HG02943 (cell line): ENCODE data around the gene SGK2.

ENCODE experiments used
- ATAC-seq: cut with Tn5 transposase; IDR thresholded peaks from one replicate; pipeline ENCODE4 v1.9.1; 2021; ENCODE audit warnings: mild to moderate bottlenecking, low read depth, moderate library complexity; ENCODE audit not compliant: unreplicated experiment

Gene SGK2

DNA sequence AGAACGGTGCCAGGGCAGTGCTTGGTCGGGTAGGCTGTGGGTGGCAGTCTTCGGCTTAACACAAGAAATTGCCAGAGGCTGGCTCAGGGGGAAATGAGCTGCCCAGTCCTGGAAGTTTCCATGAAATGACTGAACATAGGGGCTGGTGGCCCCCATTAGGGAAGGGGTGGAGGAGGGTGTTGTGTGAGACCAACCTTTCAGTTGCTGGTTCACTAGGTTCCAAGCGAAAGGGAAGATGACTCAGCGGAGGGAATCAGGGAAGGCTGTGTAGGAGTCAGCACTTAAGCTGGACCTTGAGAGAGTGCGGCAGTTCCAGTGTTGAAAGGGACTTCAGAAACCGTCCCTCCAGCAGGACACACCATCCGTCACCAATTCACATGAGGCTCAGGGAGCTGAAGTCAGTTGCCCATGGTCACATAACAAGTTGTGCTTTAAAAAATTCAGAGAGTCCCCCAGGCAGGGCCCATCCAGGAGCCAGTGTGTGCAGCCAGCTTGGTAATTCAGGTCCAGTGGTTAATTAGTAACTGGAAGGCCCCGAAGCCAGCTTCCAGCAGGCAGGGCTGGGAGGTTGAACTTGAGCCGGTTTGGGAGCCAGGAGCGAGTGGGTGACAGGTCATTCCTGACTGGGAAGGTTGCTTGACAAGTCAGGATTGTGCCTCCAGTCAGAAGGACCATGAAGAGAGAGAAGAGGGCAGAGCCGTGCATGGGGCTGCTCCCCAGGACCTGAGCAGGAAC lies at the start of gene SGK2:
TSS of gene SGK2 (plus strand) at position 616 of the 735 bp plus-strand sequence. CDS start 7,469 bp downstream, outside the sequence.
- ATAC-seq, result no peak

DNA sequence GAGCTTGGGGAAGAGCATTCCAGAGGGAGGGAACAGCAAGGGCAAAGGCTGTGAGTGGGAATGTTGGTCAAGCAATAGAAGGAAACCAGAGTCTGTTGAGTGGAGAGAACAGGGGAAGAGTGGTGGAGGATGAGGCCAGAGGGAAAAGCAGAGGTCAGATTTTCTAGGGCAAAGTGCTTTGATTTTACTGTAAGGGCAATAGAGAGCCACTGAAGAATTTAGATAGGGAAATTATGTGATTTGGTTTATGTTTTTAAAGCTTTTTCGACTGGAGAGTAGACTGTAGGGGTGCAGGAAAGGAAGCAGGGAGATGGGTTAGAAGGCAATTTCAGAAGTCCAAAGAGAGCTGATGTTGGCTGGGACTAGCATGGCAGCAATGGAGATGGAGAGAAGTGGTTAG lies 46.9 kb upstream of the SGK2 start:
- no peak for ATAC-seq

DNA sequence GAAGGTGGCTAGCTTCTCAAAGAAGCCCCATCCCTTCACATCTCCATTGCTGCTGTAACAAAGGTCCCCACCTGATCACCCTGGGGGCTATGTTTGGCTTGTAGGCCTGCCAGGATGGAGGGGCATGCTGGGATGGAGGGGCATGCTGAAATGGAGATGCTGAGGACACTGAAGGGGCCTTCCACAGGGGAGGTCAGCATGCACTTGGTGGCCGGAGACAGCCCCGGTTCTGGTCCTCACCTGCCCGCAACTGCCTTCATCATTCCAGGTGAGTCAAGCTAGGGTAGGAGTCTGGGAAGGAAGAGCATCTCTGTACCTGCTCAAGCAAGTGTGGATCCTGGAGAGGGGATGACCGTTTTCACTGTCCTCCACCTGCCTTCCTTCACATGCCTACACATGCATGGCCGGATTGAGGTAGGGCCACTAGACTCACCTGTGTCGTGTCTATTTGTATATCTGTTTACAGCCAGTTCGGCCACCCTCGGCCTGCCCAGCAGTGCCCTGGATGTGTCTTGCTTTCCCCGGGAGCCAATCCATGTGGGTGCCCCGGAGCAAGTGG lies 45.4 kb upstream of the SGK2 start:
- peak; percentile 5 for ATAC-seq

DNA sequence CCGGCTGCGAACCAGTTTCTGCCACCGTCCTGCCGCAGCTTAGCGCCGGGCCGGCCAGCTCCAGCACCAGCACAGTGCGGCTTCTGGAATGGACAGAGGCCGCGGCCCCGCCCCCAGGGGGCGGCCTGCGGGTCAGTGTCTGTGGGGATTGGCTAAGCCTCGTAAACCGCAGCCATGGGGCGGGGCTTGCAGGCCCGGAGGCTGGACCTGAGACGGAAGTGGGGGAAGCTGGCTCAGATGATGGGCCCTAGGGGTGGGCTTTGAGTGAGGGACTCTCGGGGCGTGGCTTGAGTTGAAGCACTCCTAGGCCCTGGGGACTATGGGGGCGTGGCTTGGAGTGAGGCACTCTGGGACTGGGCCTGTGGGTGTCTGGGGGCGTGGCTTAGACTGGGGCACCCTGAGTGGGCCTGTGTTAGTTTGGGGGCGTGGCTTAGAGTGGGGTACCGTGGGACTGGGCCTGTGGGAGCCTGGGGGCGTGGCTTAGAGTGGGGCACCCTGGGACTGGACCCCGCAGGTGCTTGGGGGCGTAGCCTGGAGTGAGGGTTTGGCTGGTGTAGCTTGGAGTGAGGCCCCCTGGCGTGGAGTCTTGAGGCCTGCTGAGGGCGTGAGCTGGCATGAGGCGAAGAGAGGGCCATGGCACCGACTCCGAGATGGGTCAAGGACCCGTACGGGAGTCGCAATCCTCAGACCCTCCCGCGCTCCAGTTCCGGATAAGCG lies 44.7 kb upstream of the SGK2 start:
- ATAC-seq, result peak; percentile 80

DNA sequence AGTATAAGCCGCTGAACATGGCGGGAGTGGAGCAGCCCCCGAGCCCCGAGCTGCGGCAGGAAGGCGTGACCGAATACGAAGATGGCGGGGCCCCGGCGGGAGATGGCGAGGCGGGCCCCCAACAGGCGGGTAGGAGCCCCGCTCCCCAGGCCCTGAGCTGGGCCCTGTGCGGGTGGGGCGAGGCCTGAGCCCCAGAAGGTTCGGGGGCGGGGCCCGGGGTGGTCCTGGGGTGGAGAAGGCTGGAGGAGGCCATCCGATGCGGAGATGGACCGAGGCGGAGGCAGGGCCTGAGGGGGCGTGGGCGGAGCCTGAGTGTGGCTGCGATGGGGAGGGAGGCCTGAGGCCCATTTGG lies 44.2 kb upstream of the SGK2 start:
- ATAC-seq, result peak; percentile 24

DNA sequence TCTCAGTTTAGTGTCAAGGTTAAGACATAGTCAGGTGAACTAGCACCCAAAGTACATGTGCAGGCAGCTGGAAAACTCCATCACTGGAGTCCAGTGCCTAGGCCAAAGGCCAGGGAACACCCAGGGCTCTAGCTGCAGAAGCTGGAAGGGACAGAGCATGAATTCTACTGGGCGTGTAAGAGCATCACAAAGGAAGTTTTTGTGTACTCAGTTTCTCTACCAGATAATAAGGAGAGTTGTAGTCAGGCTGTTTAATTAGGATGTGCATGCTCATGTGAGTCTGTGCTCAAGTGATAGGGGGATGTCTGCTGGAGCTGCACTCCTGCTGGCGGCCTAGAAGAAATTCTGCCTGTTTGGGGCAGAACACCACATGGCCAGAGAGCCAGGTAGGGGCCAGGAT lies 43.2 kb upstream of the SGK2 start:
- no peak for ATAC-seq

DNA sequence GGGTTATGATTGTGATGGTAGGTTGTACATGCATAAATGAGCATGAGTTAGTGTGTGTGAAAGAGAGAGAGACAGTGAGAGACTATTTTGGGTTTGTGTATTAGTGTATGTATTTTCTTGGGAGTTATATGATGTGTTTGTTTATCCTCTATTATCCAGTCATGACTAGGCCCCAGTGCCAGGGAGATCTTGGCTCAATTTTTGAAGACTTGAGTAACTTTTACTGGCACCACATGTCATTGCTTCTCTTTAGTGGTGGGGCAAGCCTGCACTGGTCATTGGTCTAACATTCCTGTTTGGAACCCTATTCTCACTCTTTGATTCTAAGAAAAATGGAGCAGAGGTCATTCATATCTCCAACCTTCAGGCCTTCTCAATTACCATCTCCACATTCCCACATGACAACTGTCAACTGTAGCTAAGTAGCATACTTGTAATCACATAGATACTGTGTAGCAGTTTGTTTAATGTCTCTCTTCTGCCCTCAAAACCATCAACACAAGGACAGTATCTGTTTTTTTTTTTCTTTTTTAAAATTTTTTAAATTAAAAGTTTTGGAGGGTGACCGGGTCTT lies 42.5 kb upstream of the SGK2 start:
- ATAC-seq, result no peak

DNA sequence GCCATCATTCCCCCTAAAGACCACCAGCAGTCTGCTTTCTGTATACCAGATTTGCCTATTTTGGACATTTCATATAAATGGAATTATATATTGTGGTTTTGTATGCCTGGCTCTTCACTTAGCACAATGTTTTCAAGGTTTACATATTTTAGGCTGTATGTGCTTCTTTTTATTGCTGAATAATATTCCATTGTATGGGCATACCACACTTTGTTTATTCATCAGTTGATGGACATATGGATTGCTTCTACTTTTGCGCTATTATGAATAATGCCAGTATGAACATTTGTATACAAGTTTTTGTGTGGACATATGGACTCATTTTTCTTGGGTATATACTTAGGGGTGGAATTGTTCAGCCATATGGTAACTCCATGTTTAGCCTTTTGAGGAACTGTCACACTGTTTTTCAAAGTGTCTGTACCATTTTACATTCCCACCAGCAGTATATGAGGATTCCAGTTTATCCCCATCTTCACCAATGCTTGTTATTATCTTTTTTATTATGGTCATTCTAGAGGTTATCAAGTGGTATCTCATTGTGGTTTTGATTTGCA lies 38.7 kb upstream of the SGK2 start:
- ATAC-seq, result no peak

DNA sequence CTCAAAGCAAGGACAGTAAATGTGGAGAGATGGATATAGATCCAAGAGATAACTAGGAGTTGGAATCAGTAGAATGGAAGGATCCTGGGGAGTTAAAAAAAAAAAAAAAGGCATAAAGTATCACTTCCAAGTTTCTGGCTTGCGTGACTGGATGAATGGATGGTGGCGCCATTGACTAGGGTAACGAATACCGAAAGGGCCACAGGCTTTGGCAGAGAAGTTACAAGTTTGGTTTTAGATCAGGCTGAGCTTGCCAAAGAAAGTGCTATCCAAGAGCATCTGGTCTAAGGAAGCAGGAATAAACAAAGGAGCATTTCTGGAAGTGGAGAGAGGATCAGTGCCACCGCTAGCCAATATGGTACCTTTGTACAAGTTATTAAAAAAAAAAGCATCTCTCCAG lies 33.8 kb upstream of the SGK2 start:
- ATAC-seq, result no peak

DNA sequence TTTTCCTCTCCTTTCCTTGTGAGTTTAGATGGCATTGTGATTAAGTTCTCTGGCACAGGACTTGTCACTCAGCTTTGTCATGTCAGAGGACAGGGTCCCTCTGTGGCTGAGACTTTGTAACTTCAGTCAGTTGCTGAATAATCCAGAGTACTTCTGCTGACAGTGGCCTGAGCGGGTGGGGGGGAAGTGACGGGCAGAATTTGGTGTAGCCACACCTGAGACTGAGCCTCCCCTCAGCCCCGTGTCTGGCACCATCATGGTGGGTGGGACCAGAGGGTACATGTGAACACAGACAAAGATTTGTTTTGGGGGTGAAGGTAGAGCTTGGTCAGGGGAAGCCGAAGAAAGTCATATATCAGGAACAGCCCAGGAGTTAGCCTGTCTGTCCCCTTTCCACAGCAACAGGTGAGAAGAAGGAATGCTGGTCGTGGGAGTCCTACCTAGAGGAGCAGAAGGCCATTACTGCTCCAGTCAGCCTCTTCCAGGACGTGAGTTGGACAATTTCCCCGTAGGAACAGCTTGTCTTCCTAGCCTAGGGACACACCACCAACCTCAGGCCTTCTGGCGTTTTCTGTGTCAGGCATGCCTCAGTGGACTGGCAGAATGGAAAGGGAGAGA lies 30.5 kb upstream of the SGK2 start:
- no peak for ATAC-seq

DNA sequence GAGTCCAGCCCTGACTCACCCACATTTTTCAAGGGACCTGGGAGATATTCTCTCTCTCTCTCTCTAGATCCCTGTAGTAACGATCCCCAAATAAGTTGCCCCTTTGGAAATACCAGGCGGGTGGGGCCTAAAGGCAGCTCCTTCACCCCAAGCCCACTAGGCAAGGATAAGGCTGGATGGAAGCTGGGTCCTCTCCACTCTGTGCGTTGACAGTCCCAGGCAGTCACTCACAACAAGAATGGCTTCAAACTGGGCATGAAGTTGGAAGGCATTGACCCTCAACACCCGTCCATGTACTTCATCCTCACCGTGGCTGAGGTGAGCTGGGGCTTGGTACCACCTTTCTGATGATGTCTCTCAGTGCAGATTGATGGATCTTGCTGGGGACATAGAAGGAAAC lies 29.8 kb upstream of the SGK2 start:
- ATAC-seq, result no peak

DNA sequence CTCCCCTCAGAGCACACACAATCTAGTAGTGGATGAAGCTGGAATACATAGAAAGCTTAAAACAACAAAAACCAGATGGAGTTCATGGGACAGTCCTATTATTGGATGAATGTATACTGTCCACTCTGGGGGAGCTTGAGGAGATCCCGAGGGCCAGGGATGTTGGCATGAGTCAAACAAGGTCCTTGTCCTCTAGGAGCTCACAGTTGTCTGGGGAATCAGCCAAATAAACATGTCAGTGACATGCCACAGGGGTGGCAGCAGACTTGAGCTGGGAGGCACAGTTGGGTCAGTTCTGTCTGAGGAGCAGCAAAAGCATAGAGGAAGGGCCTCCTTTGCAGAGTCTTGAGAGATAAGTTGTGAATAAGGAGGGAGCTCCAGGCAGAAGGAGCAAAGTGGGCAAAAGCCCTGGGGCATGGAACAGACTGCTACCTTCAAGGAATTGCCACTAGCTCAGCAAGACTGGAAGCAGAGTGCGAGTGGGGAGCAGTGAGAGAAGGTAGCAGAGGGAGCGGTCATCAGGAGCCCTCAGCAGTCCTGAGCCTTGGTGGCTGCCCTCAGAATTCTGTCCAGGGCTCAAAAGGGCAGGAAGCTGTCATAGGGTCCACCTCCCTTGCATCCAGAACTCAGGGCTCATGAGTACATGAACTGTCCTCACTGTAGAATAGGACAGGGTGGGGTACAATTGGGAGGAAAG lies 29.2 kb upstream of the SGK2 start:
- no peak for ATAC-seq

DNA sequence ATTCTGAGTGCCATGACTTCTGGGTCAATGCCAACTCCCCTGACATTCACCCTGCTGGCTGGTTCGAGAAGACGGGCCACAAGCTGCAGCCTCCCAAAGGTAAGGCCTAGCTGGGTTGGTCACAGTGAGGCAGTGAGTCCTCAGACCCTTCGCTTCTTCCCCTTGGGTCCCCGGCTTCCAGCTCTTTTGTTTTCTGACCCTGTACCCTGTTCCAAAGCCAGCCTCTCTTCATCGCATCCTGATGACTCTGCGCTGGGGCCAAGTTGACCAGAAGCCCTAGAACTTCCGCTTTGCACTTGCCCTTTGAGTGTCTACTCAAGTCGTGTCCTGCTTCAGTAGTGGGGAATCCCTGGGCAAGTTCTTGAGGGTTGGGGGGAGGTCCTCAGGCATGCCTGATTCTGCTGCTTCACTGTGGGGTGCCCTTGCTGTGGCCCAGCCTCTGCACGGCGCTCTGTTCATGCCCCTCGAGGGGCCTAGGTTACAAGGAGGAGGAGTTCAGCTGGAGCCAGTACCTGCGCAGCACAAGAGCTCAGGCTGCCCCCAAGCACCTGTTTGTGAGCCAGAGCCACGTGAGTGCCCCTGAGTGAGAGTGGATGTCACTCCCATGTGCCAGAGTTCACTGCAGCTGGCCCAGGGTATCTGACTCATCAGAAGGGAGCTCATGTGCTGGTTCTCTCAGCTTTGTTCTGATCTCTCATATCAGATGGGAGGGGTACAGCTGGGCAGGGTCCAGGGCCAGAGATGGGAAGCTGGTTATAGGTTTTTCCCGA lies 28.3 kb upstream of the SGK2 start:
- ATAC-seq, result no peak

DNA sequence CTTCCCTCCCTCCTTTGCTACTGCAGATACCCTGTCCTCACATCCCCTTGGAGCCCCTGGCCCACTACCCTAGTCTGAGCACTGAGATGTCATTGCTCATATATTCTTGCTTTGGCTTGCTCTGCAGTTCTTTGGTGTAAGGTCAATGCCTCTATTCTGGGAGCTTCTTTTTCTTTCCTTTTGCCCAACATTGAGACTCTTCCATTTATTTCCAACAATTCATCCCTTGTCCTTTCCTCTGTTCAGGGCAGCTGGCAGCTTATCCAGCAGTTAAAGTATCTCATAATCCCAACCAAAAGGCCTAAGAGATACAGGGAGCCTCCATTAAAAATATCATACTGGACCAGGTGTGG lies 27.8 kb upstream of the SGK2 start:
- no peak for ATAC-seq

DNA sequence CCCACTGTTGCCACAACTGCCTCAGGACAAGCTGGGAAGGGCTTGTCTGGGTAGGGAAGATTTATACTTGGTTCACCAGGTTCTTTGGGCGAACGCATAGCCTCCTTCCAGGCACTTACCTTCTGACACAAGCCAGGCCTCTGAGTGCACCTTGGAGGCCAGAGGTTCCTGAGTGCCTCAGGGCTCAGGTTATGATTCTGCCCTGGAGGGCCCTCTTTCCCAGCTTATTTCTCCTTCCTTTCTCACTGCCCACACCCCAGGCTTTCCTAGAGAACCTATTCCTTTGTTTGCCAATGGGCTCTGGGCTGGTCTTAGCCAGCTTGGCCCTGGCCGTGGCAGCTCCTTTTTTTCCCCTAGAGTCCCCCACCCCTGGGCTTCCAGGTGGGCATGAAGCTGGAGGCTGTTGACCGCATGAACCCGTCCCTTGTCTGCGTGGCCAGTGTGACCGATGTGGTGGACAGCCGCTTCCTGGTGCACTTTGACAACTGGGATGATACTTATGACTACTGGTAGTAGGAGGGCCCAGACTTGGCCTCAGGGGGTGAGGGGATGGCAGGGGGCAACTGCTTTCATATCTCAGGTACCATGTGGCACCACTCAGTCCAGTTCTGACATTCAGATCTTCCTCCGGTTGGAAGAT lies 26.3 kb upstream of the SGK2 start:
- ATAC-seq, result no peak

DNA sequence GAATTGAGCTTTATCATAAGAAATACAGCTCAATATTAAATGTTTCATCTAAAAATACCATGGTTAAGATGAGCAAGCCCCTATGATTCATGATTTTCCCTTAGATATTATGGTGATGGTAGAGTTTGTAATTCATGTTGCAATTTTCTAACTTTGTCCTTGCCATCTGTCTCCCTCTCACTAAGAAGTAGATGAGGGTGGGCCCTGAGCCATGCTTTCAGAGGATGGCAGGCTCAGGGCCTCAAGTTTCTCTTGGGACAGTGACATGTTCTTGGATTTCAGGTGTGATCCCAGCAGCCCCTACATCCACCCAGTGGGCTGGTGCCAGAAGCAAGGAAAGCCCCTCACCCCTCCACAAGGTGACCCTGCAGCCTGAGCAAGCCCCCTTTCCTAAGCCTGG lies 25.8 kb upstream of the SGK2 start:
- no peak for ATAC-seq

DNA sequence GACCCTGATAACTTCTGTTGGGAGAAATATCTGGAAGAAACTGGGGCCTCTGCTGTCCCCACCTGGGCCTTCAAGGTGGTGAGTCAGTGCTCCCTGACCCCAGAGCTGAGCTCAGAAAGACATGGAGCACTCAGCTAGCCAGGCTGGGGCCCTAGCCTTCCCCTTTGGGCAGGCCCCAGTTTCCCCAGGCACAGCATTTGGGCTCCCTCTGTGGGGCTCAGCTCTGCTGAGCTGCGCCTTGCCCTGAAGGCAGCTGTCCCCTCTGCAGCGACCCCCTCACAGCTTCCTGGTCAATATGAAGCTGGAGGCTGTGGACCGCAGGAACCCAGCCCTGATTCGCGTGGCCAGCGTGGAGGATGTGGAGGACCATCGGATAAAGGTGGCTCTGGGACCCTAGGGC lies 24.8 kb upstream of the SGK2 start:
- no peak for ATAC-seq

DNA sequence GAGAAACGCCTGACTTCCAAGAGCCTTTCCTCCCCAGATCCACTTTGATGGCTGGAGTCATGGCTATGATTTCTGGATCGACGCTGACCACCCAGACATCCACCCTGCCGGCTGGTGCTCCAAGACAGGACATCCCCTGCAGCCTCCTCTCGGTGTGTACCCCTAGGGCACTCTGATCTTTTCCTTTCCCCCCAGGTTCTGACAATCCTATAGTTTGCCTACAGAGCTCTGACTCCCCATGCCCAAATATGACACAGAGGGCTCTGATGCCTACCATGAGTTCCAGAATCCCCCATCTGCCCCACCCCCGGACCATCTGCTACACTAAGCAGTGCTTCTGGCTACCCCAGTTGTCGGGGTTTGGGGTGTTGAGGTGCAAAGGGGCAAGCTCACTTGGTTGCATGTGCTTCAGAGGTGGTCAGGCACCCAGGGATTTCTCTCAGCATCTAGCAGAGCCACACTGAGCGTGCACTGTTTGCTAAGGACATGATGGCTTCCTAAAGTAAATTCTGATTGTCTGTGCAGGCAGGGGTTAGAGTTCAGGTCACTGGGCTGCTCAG lies 24.0 kb upstream of the SGK2 start:
- ATAC-seq, result no peak
